HCT116 (cell line): ENCODE results near the gene KPNA3.

ENCODE experiments used
- ELF1 ChIP-seq: IDR thresholded peaks from 2 replicates; pipeline ENCODE4 v1.6.1; 2012; ENCODE audit warnings: low read depth, borderline replicate concordance
- POLR2AphosphoS5 ChIP-seq: IDR thresholded peaks from 2 replicates; pipeline ENCODE4 v1.6.1; 2011; ENCODE audit warnings: mild to moderate bottlenecking, low read depth, low read length, moderate library complexity
- REST ChIP-seq: IDR thresholded peaks from 2 replicates; pipeline ENCODE4 v1.6.1; 2012; ENCODE audit warnings: low read depth
- YY1 ChIP-seq: IDR thresholded peaks from 2 replicates; pipeline ENCODE4 v1.6.1; 2011; ENCODE audit warnings: low read length, low read depth, moderate library complexity, mild to moderate bottlenecking; ENCODE audit not compliant: insufficient replicate concordance; ENCODE audit errors: extremely low read depth
- ZBTB33 ChIP-seq: IDR thresholded peaks from 2 replicates; pipeline ENCODE4 v1.6.1; 2011; ENCODE audit warnings: mild to moderate bottlenecking, low read length, moderate library complexity; ENCODE audit not compliant: insufficient replicate concordance; ENCODE audit errors: extremely low read depth

- TF ChIP-seq POLR2AphosphoS5: no peak
- TF ChIP-seq ZBTB33: no peak
- no peak for TF ChIP-seq YY1
- no peak for TF ChIP-seq REST
- no peak for TF ChIP-seq ELF1
These were observed 19.7 kb downstream of the KPNA3 start for GRCh38 chr13:49772828-49773227.
